ENCODE measurements around the gene APBB2.

Gene APBB2

DNA sequence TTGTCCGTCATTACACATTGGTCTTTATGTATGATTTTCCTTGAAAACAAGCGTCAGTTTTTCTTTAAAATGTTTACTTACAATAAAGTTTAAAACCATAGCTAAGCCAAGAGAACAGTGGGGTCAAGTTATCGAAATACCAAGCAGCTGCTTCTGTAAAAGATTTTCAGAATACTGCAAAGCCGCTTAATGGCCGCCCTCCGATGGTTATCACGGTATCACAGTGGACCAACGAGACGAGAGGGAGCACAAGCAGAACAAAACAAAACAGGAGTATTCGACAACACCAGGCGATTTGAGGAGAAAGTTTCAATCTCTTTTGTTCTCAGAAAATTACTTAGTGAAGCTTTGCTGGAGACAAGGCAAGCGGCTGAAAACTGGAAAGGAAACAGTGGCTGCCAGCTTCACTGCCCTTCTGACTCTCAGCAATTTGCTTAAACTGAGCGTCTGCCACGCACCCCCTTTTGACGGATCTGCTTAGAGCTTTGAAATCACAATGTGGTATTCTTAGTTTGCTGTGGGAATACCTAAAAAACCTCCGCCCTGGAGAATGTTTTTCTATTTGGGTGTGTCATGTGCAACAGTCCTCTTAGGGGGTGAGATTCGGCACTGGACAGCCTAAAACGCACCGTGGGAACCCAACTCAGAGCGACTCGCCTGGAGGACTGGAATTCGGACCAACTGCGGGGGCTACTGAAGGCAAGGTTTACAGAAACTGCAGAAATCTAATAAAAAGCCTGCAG, 264.8 kb downstream of the APBB2 start:
- TF ChIP-seq, protein P1, sequence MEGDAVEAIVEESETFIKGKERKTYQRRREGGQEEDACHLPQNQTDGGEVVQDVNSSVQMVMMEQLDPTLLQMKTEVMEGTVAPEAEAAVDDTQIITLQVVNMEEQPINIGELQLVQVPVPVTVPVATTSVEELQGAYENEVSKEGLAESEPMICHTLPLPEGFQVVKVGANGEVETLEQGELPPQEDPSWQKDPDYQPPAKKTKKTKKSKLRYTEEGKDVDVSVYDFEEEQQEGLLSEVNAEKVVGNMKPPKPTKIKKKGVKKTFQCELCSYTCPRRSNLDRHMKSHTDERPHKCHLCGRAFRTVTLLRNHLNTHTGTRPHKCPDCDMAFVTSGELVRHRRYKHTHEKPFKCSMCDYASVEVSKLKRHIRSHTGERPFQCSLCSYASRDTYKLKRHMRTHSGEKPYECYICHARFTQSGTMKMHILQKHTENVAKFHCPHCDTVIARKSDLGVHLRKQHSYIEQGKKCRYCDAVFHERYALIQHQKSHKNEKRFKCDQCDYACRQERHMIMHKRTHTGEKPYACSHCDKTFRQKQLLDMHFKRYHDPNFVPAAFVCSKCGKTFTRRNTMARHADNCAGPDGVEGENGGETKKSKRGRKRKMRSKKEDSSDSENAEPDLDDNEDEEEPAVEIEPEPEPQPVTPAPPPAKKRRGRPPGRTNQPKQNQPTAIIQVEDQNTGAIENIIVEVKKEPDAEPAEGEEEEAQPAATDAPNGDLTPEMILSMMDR (IDR thresholded peaks at IDR 0.05; ENCODE audit: insufficient read depth, low read depth, low read length, missing control alignments): no peak
- H3K4me3 ChIP-seq (ENCODE audit: low read depth, low read length): no peak overlapping the region
- DNase-seq (ENCODE audit: low read depth): no peak

DNA sequence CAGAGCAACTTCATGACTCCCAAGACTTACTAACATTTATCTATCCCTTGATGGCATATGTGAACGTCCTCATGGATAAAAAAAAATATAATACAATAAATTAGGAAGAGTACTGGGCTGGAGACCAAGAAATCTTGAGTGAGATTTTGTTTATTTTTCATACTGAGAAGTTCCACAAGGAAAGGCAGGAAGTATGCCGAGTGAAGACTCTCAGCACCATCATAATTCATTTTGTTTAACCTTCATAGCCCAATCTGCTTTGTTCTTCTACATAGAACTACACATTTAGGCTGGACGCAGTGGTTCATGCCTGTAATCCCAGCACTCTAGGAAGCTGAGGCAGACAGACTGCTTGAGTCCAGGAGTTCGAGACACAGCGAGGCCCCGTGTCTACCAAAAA, 266.3 kb downstream of the APBB2 start:
- no peak for DNase-seq (ENCODE audit: low read depth)
- no peak overlapping the region for H3K4me3 ChIP-seq (ENCODE audit: low read depth, low read length)
- TF ChIP-seq, protein P1 (IDR thresholded peaks at IDR 0.05; ENCODE audit: insufficient read depth, low read depth, low read length, missing control alignments): no peak

DNA sequence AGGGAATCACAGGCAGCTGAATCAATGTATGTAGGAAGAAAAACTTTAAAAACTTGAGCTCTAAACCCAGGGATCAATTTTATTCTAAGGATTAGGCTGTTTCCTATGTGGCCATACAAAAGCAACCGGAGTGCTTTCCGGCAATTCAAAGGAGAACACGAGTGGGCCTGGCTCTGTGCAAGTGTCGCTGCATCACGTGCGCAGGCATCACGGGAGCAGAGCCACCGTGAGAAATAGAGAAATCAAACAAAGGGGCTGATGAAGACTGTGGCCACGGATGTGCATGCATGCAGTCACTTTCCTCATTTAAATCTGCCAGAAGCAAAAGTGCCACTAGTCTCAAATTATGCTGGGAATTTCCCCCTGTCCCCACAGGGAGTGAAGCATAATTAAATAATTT, 267.7 kb downstream of the APBB2 start:
- no peak for DNase-seq (ENCODE audit: low read depth)
- TF ChIP-seq, protein P1 (IDR thresholded peaks at IDR 0.05; ENCODE audit: insufficient read depth, low read depth, low read length, missing control alignments): no peak
- no peak overlapping the region for H3K4me3 ChIP-seq (ENCODE audit: low read depth, low read length)

DNA sequence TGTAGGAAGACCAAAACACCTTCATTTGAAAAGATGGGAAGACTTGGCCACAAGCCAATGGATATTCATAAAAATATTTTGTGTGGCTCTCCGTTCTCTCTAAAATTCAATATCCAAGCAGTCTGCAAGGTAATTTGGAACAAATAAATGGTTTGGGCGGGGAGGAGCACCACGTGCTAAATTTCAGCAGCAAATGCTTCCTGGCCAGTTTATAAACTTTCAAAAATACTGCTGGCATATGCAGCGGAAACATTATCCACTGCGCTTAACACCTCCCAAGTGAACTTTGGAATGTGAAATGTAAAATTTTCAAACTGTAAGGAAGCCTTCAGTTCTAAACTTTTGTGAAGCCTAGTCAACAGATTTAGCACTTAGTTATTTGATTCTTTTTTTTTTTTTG, 273.6 kb downstream of the APBB2 start:
- no peak overlapping the region for H3K4me3 ChIP-seq (ENCODE audit: low read depth, low read length)
- TF ChIP-seq, protein P1 (IDR thresholded peaks at IDR 0.05; ENCODE audit: insufficient read depth, low read depth, low read length, missing control alignments): no peak
- no peak for DNase-seq (ENCODE audit: low read depth)

DNA sequence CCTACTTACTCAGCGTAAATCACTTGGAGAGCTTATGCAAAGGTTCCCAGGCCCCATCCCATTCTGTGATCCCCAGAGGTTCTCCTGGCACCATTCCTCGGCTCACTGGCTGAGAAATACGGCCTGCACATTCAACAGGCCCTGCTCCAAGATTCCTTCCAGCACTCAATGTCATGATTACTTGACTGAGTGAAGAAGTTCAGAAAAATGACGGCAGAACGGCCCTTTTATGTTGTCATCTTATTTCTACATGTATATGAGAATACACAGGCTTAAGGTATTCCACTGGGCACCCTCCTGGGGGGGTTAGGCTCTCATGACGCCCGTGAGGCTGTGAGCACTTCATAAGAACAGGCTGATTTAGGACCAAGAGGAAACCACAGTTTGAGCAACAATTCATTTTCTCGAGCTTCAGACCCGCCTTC, 274.0 kb downstream of the APBB2 start:
- H3K4me3 ChIP-seq (ENCODE audit: low read depth, low read length): no peak overlapping the region
- no peak for DNase-seq (ENCODE audit: low read depth)
- TF ChIP-seq, protein P1 (IDR thresholded peaks at IDR 0.05; ENCODE audit: insufficient read depth, low read depth, low read length, missing control alignments): no peak

DNA sequence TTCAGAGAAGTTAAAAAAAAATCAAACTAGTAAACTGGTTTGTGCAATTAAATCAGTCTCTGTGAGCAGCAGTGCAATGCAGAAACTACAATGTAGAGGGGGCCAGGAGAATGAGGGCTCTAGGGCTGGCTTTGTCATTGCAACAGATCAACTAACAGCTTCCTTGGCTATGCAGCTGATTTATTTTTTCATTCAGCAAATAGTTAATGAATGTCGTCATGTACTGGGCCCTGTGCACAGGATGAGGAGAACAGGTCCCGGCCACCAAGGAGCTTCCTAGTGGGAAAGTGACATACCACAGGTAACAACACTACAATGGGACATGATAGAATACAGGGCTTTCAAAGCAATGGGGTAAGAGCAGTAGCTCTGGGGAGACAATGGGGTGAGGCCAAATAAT, 274.5 kb downstream of the APBB2 start:
- no peak overlapping the region for H3K4me3 ChIP-seq (ENCODE audit: low read depth, low read length)
- DNase-seq (ENCODE audit: low read depth): no peak
- TF ChIP-seq, protein P1 (IDR thresholded peaks at IDR 0.05; ENCODE audit: insufficient read depth, low read depth, low read length, missing control alignments): no peak

DNA sequence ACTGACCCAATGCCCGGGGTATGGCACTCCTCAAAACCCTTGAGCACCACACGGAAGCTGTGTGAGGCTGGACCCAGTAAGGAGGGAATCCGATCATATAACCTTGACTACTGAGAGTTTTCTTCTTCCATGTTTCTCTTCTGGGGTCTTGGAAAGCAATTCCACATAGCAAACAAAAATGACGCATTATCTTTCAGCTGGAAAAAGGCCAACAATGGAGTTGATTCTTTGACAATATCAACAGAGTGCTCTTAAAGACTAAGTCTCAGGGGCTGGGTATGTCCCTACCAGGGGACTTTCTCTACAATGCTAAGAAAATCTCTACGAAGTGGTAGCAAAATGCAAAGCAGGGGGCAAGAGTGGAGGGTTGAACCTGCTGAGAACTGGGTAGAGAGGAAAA, 276.0 kb downstream of the APBB2 start:
- no peak overlapping the region for H3K4me3 ChIP-seq (ENCODE audit: low read depth, low read length)
- TF ChIP-seq, protein P1 (IDR thresholded peaks at IDR 0.05; ENCODE audit: insufficient read depth, low read depth, low read length, missing control alignments): no peak
- DNase-seq (ENCODE audit: low read depth): no peak

Measured in GM12865 (cell line).